GM12891 (cell line): ENCODE data around the gene TBC1D8B.

ENCODE experiments used
- PAX5 ChIP-seq: IDR thresholded peaks from 2 replicates; pipeline ENCODE4 v1.6.1; 2011; ENCODE audit warnings: low read length, moderate library complexity, mild to moderate bottlenecking; ENCODE audit not compliant: insufficient read depth, severe bottlenecking
- POLR2A ChIP-seq: IDR thresholded peaks from 2 replicates; pipeline ENCODE4 v1.6.1; 2011; ENCODE audit warnings: low read depth, low read length, control low read depth
- POLR2AphosphoS5 ChIP-seq: IDR thresholded peaks from 2 replicates; pipeline ENCODE4 v1.6.1; 2011; ENCODE audit warnings: low read depth, low read length, control low read depth
- POU2F2 ChIP-seq: IDR thresholded peaks from 2 replicates; pipeline ENCODE4 v1.6.1; 2011; ENCODE audit warnings: low read depth, mild to moderate bottlenecking, control low read depth, low read length, moderate library complexity
- SPI1 ChIP-seq: IDR thresholded peaks from 2 replicates; pipeline ENCODE4 v1.6.1; 2011; ENCODE audit warnings: low read depth, low read length, control low read depth
- TAF1 ChIP-seq: IDR thresholded peaks from 2 replicates; pipeline ENCODE4 v1.6.1; 2011; ENCODE audit warnings: low read depth, low read length, control low read depth

GRCh38 chrX:106802063-106802387 is 448 bp upstream of the TBC1D8B start:
- TF ChIP-seq POLR2AphosphoS5, result no peak
- no peak for TF ChIP-seq POLR2A
- TF ChIP-seq TAF1, result no peak
- no peak for TF ChIP-seq SPI1
- TF ChIP-seq POU2F2, result no peak
- no peak for TF ChIP-seq PAX5
